GM18519 (cell line): Measurements from ENCODE around the gene PUSL1.
A peak's percentile ranks its signal among the peaks of the same experiment; 100 is the strongest.

Experiments used
- ATAC-seq: cut with Tn5 transposase; IDR thresholded peaks from one replicate; pipeline ENCODE4 v1.9.1; 2021; ENCODE audit warnings: mild to moderate bottlenecking, moderate library complexity; ENCODE audit not compliant: unreplicated experiment, low FRiP score

PUSL1 gene

GRCh38 chr1:1321477-1321876, 13.1 kb downstream of the PUSL1 start:
- ATAC-seq = no peak

DNA sequence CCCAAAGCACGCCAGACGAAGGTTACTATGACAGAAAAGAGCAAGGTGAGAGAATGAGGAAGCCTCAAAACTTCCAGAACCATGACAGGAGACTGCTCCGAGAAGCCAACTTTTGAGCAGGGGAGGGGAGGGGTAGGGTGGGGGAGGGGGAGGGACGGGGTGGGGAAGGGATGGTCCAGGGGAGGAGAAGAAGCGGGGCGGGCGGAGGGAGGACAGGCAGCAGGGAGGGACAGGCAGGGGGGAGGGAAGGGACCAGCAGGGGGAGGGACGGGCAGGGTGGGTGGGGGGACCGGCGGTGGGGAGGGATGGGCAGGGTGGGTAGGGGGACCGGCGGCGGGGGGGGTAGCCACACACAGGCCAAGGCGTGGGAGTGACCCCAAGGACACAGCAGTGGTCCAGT, 14.0 kb downstream of the PUSL1 start:
- no peak for ATAC-seq

- ATAC-seq = no peak
Observed at GRCh38 chr1:1322952-1323351, 14.6 kb downstream of the PUSL1 start.

DNA sequence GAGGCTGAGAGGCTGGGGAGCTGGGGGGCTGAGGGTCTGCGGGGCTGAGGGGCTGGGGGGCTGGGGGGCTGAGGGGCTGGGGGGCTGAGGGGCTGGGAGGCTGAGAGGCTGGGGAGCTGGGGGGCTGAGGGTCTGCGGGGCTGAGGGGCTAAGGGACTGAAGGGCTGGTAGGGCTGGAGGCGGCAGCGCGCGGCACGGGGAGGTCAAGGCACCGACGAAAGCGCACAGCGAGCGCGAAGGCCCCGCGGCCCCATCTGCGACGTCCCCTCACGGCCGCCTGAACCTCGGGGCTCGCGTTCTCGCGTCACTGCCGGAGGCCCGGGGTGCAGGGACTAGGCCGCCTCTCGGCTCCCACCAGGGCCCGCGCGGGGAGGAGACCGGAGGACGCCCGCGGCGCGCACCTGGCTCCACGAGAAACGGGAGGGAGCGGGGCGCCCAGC, 15.7 kb downstream of the PUSL1 start:
- ATAC-seq = no peak

GRCh38 chr1:1324524-1325287, 16.3 kb downstream of the PUSL1 start, which contains the start of the genes CPTP and INTS11:
TSS of gene CPTP (plus strand) at chr1:1324802. CDS start at chr1:1326911, 2,109 bp downstream.
TSS of gene INTS11 (minus strand) at chr1:1324660. CDS start at chr1:1324608, 52 bp downstream.
- ATAC-seq = peak; percentile 62

DNA sequence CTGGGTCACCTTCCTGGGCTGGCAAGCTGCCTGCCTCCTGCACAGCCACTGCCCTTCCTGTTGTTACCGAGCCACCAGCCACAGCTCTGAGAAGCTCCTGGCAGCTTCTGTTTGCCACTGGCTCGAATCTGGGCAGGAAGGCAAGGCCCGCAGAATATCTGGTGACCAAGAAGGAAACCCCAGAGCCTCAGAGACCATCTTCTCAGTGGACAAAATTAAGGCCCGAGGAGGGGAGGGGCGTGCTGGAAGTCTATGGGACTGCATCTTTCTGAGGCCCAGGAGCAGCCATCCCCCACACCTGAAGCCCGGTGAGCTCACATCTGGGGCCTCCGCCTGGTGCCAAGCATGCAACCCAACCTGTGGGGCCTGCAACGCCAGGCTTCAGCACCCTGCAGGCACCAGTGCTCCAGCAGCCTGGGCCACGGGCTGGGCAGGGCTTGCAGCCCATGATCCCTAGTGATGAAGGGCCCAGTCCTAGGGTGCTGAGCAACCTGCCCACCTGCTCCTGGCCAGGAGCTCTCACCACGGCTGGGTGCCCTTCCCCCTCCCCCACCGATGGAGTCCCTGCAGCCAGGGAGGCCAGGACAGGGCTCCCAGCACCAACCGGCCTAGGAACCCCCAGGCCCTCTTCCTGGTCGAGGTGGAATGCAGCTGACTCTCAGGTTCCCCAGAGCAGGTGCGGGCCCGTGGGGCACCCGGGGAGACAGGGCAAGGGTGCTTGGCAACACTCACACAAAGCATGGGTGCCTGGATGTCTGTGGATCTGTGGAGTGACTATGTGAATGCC, 17.1 kb downstream of the PUSL1 start:
- ATAC-seq = no peak

- no peak for ATAC-seq
Observed at GRCh38 chr1:1326075-1326605, 17.7 kb downstream of the PUSL1 start.

DNA sequence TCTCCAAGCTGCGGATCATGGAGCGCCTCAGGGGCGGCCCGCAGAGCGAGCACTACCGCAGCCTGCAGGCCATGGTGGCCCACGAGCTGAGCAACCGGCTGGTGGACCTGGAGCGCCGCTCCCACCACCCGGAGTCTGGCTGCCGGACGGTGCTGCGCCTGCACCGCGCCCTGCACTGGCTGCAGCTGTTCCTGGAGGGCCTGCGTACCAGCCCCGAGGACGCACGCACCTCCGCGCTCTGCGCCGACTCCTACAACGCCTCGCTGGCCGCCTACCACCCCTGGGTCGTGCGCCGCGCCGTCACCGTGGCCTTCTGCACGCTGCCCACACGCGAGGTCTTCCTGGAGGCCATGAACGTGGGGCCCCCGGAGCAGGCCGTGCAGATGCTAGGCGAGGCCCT, 18.9 kb downstream of the PUSL1 start:
- no peak for ATAC-seq

- ATAC-seq = no peak
Observed at GRCh38 chr1:1328254-1328653, 19.9 kb downstream of the PUSL1 start.

DNA sequence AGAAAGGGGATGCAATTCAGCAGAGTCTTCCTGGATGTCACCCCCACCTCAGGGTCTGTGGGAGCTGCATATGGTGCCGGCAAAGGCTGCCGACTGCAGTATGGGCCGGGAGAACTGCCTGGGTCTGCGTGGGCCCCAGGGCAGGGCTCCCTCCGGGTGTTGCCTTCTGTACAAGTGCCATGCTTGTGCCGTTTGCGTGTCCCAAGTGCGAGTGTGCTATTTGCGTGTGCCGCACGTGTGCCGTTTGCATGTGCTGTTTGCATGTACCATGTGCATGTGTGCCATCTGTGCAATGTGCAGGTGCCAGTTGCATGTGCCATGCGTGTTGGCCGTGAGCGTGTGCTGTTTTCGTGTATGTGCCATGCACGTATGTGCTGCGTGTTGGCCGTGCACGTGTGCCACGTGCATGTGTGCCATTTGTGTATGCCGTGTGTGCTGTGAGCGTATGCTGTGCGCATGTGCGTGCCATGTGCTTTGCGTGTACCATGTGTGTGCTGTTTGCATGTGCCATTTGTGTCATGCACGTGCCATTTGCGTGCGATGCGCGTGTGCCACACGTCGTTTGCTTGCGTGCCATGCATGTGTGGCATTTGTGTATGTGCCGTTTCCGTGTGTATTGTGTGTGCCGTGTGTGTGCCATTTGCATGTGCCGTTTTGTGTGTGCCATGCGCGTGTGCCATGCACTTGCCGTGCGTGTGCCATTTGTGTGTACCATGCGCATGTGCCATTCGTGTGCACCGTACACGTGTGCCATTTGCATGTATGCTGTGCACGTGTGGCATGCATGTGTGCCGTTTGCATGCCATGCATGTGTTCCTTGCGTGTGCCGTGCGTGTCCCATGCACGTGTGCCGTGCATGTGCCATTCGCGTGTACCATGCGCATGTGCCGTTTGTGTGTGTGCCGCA, 21.2 kb downstream of the PUSL1 start:
- no peak for ATAC-seq

DNA sequence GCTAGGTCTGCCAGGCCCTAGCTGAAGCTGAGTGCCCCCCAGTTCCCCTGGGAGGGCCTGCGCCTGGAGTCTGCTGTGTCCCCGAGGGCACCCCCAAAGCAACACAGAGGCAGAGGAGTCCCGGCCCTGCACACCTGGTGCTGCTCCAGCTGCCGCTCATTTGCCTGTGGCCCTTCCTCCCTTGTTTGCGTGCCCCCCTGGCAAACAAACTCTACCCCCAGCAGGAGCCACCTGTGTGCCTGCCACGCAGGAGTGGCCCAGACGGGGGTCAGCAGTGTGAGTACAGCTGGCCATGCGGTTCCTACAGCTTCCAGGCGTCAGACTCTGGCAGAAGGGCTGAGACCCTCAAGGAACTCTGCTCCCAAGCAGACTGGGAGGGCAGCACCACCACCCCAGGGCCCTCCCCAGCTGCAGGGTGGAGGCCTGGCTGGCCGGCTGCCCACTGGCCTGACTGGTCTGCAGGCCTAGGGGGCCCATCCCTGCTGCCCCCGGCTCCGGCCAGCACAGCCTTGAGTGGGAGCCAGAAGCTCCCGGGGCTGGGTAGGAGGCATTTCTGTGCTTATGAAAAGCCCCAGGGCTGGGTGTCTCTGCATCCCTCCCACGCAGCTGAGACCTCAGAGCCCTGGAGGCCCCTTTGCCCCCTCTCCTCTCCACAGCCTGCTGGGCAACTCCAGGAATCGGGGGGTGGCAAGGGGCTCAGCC, 22.1 kb downstream of the PUSL1 start:
- no peak for ATAC-seq

- ATAC-seq = no peak
Observed at GRCh38 chr1:1331068-1331965, 22.9 kb downstream of the PUSL1 start, which contains the start of gene TAS1R3. TSS of gene TAS1R3 (plus strand) at chr1:1331280. CDS start at chr1:1331346, 66 bp downstream.

- ATAC-seq = no peak
Observed at GRCh38 chr1:1332031-1332755, 23.8 kb downstream of the PUSL1 start.

DNA sequence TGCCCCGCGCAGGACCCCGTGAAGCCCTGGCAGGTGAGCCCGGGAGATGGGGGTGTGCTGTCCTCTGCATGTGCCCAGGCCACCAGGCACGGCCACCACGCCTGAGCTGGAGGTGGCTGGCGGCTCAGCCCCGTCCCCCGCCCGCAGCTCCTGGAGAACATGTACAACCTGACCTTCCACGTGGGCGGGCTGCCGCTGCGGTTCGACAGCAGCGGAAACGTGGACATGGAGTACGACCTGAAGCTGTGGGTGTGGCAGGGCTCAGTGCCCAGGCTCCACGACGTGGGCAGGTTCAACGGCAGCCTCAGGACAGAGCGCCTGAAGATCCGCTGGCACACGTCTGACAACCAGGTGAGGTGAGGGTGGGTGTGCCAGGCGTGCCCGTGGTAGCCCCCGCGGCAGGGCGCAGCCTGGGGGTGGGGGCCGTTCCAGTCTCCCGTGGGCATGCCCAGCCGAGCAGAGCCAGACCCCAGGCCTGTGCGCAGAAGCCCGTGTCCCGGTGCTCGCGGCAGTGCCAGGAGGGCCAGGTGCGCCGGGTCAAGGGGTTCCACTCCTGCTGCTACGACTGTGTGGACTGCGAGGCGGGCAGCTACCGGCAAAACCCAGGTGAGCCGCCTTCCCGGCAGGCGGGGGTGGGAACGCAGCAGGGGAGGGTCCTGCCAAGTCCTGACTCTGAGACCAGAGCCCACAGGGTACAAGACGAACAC, 24.5 kb downstream of the PUSL1 start:
- no peak for ATAC-seq

GRCh38 chr1:1333551-1334241, 25.3 kb downstream of the PUSL1 start:
- ATAC-seq = no peak

GRCh38 chr1:1334835-1335234, 26.4 kb downstream of the PUSL1 start:
- no peak for ATAC-seq

- no peak for ATAC-seq
Observed at GRCh38 chr1:1335283-1335682, 26.9 kb downstream of the PUSL1 start.
